Hypothalamus (tissue), 51 donors: ENCODE measurements around the gene LGALS7B.
"Not testable (repeated sequence)": the region's sequence is repeated elsewhere in the genome, so short reads cannot be mapped to it uniquely, and the experiment has no call there.

Source experiments
- DNase-seq, 51 donors: peaks; one replicate each; lab custom pipeline; 2025; lab: John Stamatoyannopoulos, UW

The LGALS7B gene

DNA sequence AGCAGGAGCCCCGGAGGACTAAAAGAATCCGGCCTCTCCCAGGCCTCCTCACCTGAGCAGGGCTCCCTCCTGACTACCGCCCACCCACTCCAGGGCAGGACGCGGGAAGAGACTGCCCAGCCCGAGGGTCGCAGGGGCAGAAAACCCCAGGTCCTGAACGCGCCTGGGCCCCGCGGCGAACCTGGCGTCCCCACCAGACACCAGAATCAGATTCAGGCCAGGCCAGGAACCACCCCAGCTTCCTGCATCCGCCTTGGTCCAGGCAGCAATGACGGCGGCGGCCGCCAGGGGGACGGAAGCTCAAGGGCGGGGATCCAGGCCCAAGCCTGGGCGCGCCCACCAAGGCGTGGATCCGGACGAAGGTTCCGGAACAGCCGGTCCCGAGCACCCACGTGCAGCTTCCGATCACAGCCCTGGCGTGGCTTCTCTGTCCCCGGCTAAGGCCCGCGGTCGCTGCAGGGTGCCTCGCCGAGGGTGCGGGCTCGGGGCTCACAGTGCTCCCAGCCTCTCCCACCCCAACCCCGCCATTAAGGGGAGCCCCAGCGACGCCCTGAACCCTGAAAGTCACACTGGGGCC, 19.3 kb upstream of the LGALS7B start:
- DNase-seq, result peak in 43 of 51 donors; percentile 1 to 79 (median 27)

DNA sequence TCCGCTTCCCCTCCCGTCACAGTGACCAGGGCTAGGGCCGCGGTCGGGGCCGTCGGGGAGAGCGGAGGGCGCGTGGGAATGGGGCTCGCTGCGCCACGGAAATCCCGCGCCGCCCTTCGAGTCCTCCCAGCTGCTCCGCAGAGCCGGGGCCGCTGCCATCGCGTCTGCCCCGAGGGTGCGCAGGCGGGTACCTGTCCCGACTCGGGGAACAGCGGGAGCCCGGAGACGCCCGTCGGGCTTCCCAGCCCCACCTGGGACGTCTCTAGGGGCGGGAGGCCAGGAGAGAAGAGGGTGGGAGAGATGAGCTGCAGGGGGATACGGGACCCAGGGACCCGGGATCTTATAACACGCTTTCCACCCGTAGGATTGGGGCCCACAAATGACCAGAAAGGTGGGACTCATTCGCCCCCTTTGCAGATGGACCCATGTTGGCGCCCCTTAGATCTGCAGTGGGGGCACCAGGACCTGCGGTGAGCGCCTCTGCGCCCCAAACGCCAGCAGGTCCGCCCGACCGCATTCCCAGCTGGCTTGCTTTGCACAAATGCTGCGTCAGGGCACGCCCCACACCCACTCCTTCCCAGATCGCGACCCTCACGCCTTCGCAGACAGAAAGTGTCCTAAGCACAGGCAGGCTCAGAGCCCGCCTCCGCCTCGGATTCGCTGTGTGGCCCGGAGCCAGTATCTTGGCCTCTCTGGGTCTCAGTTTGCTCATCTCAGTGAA, 18.6 kb upstream of the LGALS7B start:
- DNase-seq, result not testable (repeated sequence)

DNA sequence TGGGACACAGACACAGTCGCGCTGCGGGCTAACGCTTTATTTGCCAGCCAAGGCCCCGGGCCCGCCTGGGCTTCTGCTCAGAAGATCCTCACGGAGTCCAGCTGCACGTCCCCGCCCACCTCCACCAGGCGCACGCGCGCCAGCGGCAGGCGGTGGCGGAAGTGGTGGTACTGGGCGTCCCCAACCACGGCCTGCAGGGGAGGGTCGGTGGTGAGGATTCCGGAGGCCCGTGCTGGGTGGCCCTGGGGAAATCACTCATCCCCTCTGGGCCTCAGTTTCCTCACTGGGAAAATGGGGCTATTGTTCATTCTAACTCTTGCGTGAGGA, 18.1 kb upstream of the LGALS7B start:
- not testable (repeated sequence) for DNase-seq

DNA sequence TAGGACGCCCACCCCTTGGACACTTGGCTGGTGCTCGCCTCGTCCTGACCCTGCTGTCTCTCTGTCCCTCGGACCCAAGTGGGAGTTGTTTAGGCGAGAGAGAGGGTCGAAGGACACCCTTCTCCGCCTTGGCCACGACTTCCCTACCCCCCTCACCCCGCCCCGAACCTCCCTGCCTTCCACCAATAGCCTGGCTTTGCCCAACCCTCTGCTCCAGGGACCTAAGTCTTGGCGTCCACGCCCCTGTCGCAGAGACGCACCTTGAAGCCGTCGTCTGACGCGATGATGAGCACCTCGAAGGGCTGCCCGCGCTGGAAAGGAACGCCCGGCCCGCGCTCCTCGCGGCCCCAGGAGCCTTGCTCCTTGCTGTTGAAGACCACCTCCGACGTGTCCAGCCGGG, 17.4 kb upstream of the LGALS7B start:
- DNase-seq, result not testable (repeated sequence)

DNA sequence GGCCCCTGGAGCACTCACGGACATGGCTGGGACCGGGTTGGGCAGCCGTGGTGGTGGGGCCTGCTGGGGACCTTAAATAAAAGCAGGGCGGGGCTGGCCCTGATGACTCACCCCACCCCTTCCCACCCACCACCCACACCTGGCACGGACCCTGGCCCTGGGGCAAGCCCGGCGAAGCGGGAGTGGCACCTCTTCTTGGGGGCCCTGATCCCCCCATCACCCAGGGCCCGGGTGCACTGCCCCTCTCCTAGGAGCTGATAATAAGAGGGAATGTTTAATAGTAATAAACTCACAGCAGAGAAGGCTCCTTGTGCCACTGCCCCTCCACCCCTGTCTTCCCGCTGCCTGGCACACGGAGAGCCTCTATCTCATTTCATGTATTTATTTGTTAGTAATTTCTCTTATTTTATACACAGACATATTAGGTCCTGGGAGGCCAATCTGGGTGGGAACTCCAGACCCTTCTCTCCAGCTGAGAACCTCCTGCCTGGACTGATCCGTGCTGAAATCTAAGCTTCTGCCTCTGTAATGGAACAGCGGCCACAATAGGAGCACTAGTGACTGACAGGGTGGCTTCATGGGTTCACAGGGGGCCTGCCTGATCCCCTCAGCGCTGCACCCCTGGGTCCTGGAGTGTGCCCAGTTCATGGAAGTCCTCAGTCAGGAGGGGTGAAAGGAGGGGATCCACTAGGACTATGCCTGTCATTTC, 15.4 kb upstream of the LGALS7B start, which contains the start of gene LGALS7:
Gene LGALS7 (minus strand): TSS at position 49 of the 709 bp plus-strand sequence. CDS start 25 bp downstream, at position 24.
- DNase-seq, result no peak

DNA sequence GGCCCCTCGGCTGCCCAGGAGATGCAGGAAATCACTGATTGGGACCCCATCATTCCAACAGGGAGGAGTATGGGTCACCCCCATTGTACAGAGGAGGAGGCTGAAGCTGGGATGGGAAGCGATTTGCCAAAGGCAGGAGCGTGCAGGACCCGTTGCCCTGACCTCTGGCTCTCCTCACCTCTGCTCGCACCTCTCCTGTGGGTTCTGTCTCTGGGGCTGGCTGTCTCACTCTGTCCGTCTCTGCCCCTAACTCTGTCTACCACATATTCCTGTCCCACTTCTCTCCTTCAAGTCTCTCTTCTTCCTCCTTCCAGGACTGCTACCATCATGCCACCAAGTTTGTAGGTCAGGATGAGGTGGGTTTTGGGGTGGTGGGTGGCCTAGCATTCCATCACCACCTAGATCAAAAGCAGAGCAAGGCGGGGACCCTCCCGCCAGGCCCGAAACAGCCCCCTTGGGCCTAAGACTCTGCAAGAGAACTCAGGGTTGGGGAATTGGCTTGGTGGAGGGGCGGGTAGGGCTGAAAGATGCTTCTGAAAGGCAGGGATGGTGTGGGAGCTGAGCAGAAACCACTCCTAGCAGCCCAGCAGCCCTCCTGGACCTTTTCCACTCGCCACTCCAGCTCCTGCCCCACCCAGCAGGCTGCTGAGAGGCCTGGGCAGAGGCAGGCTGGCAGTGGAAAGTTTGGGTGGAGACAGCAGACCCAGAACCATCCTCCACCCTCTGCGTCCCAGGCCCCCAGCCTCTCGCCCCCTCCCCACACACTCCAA, 14.6 kb upstream of the LGALS7B start:
- no peak for DNase-seq

DNA sequence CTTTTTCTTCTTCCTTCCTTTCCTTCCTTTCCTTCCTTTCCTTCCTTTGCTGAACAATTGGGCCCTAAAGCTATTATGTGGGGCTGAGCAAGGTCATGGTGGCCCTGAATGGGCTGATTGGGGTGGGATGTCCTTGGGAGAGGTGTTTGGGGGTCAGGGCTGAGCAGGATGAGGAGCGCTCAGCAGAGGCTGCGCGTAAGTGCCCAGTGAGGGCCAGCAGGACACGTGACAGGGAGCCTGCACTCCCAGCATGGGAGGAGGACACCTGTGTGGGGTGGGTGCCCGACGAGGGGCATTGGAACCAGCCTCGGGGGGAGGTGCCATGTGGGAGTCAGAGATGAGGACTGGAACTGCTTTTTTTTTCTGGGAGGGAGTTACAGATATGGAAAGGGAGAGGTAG, 10.3 kb upstream of the LGALS7B start:
- no peak for DNase-seq

DNA sequence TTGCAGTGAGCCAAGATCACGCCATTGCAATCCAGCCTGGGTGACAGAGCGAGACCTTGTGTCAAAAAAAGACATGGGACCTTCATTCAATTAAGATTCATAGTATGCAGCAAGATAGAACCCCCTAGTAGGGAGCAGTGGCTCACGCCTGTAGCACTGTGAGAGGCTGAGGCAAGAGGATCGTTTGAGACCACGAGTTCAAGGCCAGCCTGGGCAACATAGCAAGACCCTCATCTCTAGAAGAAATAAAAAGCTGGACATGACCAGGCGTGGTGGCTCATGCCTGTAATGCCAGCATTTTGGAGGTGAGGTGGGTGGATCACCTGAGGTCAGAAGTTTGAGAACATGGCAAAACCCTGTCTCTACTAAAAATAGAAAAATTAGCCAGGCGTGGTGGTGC, 8.6 kb upstream of the LGALS7B start:
- no peak for DNase-seq

DNA sequence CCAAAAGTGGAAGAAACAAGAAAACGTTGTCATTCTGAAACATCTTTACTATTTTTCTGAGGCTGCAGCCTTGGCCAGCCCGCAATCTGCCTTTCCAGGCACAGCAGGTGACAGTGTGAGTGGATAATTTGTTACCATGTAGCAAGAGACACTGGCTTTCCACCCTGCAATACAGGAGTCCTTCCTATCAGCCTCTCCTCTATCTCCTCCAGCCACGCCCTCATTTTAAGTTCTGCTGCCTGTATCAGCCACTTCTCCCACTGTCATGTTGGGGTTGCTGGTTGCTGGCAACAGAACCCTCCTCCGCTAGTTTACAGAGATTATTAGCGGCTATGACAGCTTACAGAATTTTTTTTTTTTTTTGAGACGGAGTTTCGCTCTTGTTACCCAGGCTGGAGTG, 7.9 kb upstream of the LGALS7B start:
- DNase-seq, result no peak

DNA sequence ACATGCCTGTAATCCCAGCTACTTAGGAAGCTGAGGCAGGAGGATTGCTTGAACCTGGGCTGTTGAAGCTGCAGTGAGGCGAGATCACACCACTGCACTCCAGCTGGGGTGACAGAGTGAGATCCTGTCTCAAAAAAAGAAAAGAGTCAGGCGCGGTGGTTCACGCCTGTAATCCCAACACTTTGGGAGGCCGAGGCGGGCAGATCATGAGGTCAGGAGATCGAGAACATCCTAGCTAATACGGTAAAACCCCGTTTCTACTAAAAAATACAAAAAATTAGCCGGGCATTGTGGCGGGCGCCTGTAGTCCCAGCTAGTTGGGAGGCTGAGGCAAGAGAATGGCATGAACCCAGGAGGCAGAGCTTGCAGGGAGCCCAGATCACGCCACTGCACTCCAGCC, 6.8 kb upstream of the LGALS7B start:
- DNase-seq, result not testable (repeated sequence)

DNA sequence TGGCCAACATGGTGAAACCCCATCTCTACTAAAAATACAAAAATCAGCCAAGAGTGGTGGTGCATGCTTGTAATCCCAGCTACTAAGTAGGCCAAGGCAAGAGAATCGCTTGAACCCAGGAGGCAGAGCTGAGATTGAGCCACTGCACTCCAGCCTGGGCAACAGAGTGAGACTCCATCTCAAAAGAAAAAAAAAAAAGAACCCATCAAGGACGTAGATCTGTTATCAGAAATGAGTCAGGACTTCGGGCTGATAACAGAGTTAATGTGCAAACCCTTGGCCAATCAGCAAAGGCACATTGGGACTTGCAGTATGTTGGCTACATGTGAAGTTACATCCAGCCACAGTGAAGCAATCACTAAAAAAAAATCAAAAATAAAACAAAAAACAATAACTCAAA, 4.8 kb upstream of the LGALS7B start:
- no peak for DNase-seq

DNA sequence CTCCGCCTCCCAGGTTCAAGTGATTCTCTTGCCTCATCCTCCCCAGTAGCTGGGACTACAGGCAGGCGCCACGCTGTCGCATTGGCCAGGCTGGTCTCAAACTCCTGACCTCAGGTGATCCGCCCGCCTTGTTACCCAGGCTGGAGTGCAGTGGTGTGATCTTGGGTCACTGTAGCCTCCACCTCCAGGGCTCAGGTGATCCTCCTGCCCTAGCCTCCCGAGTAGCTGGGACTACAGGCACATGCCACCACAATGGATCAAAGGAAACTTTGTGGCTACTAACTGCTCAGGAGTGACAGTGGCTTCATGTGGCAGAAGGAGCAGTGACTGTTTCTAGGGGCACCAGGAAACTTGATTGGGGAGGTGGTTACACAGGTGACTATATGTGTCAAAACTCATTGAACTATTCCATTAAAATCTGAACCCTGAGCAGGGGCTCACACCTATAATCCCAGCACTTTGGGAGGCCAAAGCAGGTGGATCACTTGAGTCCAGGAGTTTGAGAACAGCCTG, 3.8 kb upstream of the LGALS7B start:
- DNase-seq, result no peak

DNA sequence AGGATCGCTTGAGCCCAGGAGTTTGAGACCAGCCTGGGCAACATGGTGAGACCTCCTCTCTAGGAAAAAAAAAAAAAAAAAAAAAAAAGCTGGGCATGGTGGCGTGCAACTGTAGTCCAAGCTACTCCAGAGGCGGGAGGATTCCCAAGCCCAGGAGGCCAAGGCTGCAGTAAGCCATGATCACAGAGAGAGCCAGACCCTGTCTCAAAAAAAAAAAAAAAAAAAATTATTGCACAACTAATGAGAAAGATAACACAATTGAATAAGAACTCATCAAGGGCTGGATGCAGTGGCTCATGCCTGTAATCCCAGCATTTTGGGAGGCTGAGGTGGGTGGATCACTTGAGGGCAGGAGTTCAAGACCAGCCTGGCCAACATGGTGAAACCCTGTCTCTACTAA, 2.9 kb upstream of the LGALS7B start:
- DNase-seq, result not testable (repeated sequence)

DNA sequence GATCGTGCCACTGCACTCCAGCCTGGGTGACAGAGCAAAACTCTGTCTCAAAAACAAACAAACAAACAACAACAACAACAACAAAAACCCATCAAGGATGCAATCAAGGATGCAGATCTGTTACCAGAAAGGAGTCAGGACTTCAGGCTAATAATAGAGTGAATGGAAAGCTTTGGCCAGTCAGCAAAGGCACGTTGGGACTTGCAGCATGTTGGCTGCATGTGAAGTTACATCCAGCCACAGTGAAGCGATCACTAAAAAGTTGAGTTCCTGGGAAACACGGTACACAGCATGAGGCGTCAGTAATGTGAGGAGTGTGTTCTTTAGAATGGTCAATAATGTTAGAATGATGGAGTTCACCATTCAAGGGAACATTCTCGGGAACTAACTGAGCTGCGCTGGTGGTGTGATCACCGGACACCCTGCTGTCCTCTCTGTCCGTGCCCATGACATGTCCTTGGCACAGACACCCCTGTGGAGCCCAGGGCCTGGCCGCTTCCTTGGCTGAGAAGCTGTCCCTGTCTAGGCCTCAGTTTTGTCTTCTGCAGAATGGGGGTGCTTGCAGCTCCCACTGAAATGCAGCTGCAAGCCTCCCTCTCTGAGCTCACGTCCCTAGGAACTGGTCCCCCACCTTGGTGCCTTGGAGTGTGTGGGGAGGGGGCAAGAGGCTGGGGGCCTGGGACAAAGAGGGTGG, 2.3 kb upstream of the LGALS7B start:
- DNase-seq, result no peak

DNA sequence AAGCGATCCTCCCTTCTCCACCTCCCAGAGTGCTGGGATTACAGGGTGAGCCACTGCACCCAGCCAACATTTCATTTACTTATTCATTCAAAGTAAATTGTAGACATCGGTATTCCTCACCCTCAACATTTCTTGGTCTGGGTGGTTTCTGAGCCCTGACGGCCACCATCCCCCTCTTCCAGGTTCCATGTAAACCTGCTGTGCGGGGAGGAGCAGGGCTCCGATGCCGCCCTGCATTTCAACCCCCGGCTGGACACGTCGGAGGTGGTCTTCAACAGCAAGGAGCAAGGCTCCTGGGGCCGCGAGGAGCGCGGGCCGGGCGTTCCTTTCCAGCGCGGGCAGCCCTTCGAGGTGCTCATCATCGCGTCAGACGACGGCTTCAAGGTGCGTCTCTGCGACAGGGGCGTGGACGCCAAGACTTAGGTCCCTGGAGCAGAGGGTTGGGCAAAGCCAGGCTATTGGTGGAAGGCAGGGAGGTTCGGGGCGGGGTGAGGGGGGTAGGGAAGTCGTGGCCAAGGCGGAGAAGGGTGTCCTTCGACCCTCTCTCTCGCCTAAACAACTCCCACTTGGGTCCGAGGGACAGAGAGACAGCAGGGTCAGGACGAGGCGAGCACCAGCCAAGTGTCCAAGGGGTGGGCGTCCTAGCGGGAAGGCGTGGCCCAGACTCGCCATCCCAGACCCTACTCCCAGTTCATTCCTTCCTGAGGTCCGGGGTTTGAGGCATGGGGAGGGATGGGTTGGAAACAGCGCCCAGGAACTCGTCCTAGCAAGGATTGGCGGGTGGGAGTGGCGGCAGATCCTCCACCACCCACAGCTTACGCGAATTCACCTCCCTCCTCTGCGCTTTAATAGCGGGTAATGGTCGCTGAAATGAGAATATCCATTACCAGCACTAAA, 1.8 kb downstream of the LGALS7B start:
- not testable (repeated sequence) for DNase-seq

DNA sequence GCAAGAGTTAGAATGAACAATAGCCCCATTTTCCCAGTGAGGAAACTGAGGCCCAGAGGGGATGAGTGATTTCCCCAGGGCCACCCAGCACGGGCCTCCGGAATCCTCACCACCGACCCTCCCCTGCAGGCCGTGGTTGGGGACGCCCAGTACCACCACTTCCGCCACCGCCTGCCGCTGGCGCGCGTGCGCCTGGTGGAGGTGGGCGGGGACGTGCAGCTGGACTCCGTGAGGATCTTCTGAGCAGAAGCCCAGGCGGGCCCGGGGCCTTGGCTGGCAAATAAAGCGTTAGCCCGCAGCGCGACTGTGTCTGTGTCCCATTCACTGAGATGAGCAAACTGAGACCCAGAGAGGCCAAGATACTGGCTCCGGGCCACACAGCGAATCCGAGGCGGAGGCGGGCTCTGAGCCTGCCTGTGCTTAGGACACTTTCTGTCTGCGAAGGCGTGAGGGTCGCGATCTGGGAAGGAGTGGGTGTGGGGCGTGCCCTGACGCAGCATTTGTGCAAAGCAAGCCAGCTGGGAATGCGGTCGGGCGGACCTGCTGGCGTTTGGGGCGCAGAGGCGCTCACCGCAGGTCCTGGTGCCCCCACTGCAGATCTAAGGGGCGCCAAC, 2.6 kb downstream of the LGALS7B start:
- DNase-seq, result not testable (repeated sequence)

DNA sequence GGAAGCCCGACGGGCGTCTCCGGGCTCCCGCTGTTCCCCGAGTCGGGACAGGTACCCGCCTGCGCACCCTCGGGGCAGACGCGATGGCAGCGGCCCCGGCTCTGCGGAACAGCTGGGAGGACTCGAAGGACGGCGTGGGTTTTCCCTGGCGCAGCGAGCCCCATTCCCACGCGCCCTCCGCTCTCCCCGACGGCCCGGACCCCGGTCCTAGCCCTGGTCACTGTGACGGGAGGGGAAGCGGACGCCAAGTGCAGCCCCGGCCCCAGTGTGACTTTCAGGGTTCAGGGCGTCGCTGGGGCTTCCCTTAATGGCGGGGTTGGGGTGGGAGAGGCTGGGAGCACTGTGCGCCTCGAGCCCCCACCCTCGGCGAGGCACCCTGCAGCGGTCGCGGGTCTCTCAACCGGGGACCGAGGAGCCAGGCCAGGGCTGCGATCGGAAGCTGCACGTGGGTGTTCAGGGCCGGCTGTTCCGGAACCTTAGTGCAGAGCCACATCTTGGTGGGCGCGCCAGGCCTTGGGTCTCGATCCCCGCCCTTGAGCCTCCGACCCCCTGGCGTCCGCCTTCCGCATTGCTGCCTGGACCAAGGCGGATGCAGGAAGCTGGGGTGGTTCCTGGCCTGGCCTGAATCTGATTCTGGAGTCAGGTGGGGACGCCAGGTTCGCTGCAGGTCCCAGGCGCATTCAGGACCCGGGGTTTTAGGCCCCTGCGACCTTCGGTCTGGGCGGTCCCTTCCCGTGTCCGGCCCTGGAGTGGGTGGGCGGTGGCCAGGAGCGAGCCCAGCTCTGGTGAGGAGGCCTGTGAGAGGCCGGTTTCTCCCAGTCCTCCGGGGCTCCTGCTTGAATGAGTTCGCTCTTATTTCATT, 3.5 kb downstream of the LGALS7B start:
- DNase-seq, result peak in 1 of 51 donors; percentile 1

DNA sequence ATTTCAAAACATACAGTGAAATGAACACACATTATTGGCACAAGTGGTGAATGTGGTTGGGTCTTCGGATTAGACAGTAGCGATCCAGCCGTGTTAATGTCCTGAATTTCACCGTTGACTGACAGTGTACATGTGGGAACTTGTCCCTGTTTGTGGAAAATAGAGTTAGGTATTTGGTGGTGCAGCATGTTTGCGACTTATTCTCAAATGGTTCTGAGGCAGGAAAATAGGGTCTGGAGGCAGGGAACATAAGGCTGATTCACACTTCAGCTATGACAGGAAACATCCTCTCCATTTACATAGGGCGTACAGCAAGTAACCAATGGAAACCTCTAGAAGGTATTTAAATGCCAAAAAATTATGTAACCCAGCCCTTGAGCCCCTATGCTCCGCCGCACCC, 4.2 kb downstream of the LGALS7B start:
- no peak for DNase-seq
